Measurements from ENCODE around the gene SEMA3A.

DNA sequence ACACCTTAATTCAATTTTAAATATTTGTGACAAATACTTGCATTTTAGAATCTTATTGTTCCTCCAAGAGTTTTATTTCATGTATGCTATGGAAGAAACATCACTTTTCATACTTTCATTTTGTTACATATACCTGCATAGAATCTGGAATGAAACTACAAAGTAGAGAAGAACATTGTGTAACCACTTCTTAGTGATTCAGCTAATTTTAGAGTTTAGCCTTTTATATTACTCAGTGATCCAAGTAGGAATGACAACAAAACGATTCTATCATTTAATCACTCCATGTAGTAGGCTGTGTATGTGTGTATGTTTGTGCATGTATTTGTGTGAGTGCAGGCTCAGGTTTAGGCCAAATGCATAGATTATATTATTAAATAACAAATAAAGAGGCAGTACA, 14.4 kb upstream of the SEMA3A start:
- TF ChIP-seq, protein P1, sequence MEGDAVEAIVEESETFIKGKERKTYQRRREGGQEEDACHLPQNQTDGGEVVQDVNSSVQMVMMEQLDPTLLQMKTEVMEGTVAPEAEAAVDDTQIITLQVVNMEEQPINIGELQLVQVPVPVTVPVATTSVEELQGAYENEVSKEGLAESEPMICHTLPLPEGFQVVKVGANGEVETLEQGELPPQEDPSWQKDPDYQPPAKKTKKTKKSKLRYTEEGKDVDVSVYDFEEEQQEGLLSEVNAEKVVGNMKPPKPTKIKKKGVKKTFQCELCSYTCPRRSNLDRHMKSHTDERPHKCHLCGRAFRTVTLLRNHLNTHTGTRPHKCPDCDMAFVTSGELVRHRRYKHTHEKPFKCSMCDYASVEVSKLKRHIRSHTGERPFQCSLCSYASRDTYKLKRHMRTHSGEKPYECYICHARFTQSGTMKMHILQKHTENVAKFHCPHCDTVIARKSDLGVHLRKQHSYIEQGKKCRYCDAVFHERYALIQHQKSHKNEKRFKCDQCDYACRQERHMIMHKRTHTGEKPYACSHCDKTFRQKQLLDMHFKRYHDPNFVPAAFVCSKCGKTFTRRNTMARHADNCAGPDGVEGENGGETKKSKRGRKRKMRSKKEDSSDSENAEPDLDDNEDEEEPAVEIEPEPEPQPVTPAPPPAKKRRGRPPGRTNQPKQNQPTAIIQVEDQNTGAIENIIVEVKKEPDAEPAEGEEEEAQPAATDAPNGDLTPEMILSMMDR (IDR thresholded peaks at IDR 0.05), result no peak
- no peak for TF ChIP-seq POLR2A (IDR thresholded peaks at IDR 0.05)

All from sigmoid colon (tissue), 3 donors.